H1 (cell line): Measurements from ENCODE around the gene ANXA2. TPM values are rescaled to one million over a fixed set of nuclear protein-coding genes. Genes with fewer than 3 reads are reported as not detected.

ENCODE experiments used
- NANOG ChIP-seq: IDR thresholded peaks from 2 replicates; pipeline ENCODE4 v1.6.1; 2011; ENCODE audit warnings: low read length, low read depth, mild to moderate bottlenecking, inconsistent platforms; ENCODE audit not compliant: insufficient read depth, poor library complexity, severe bottlenecking
- NRF1 ChIP-seq: IDR thresholded peaks from 2 replicates; pipeline ENCODE4 v1.6.1; 2011; ENCODE audit warnings: mild to moderate bottlenecking, low read depth, low read length, improper control_type of control experiment
- TBP ChIP-seq: IDR thresholded peaks from 2 replicates; pipeline ENCODE4 v1.6.1; 2011; ENCODE audit warnings: low read depth, low read length, improper control_type of control experiment
- polyA plus RNA-seq, 7 experiments: library from polyadenylated mRNA; depleted of rRNA in 3 of 7; stranded (reverse) in 5 of 7; unstranded in 2 of 7; fragments of >200 nt in 5 of 7; fragments of 200-250 nt in 2 of 7; gene quantifications; 1 replicate in 5 of 7; 2 replicates in 1 of 7; 4 replicates in 1 of 7; pipeline versions ENCODE4 v1.2.1 to v1.2.3, GENCODE V29; 2011 to 2013; ENCODE audit warnings: missing spikeins in 2 of 7, mixed read lengths in 2 of 7
- total RNA-seq: library from RNA; stranded (reverse); fragmentation: NEBNext Ultra II Directional; extraction: Animal tissue kit (Norgen Biotek cat#: 25700); gene quantifications from 2 replicates; pipeline ENCODE4 v1.2.1, GENCODE V29; 2021
- TF ChIP-seq, protein P1 (sequence below): fragments of 300-600 bp; sonication (generic); IDR thresholded peaks from 2 replicates; pipeline ENCODE4 v1.7.1; 2012; ENCODE audit warnings: low read length, moderate library complexity, mild to moderate bottlenecking, inconsistent platforms; ENCODE audit not compliant: insufficient replicate concordance

The ANXA2 gene
- total and polyA plus RNA-seq, 2 of the 8 experiments (the other 6 are each of a cell fraction or from before 2014, with no cell fraction given), result 178 to 217 TPM

GRCh38 chr15:60391722-60392315 is 6.0 kb downstream of the ANXA2 start (continued):
- TF ChIP-seq, protein P1, sequence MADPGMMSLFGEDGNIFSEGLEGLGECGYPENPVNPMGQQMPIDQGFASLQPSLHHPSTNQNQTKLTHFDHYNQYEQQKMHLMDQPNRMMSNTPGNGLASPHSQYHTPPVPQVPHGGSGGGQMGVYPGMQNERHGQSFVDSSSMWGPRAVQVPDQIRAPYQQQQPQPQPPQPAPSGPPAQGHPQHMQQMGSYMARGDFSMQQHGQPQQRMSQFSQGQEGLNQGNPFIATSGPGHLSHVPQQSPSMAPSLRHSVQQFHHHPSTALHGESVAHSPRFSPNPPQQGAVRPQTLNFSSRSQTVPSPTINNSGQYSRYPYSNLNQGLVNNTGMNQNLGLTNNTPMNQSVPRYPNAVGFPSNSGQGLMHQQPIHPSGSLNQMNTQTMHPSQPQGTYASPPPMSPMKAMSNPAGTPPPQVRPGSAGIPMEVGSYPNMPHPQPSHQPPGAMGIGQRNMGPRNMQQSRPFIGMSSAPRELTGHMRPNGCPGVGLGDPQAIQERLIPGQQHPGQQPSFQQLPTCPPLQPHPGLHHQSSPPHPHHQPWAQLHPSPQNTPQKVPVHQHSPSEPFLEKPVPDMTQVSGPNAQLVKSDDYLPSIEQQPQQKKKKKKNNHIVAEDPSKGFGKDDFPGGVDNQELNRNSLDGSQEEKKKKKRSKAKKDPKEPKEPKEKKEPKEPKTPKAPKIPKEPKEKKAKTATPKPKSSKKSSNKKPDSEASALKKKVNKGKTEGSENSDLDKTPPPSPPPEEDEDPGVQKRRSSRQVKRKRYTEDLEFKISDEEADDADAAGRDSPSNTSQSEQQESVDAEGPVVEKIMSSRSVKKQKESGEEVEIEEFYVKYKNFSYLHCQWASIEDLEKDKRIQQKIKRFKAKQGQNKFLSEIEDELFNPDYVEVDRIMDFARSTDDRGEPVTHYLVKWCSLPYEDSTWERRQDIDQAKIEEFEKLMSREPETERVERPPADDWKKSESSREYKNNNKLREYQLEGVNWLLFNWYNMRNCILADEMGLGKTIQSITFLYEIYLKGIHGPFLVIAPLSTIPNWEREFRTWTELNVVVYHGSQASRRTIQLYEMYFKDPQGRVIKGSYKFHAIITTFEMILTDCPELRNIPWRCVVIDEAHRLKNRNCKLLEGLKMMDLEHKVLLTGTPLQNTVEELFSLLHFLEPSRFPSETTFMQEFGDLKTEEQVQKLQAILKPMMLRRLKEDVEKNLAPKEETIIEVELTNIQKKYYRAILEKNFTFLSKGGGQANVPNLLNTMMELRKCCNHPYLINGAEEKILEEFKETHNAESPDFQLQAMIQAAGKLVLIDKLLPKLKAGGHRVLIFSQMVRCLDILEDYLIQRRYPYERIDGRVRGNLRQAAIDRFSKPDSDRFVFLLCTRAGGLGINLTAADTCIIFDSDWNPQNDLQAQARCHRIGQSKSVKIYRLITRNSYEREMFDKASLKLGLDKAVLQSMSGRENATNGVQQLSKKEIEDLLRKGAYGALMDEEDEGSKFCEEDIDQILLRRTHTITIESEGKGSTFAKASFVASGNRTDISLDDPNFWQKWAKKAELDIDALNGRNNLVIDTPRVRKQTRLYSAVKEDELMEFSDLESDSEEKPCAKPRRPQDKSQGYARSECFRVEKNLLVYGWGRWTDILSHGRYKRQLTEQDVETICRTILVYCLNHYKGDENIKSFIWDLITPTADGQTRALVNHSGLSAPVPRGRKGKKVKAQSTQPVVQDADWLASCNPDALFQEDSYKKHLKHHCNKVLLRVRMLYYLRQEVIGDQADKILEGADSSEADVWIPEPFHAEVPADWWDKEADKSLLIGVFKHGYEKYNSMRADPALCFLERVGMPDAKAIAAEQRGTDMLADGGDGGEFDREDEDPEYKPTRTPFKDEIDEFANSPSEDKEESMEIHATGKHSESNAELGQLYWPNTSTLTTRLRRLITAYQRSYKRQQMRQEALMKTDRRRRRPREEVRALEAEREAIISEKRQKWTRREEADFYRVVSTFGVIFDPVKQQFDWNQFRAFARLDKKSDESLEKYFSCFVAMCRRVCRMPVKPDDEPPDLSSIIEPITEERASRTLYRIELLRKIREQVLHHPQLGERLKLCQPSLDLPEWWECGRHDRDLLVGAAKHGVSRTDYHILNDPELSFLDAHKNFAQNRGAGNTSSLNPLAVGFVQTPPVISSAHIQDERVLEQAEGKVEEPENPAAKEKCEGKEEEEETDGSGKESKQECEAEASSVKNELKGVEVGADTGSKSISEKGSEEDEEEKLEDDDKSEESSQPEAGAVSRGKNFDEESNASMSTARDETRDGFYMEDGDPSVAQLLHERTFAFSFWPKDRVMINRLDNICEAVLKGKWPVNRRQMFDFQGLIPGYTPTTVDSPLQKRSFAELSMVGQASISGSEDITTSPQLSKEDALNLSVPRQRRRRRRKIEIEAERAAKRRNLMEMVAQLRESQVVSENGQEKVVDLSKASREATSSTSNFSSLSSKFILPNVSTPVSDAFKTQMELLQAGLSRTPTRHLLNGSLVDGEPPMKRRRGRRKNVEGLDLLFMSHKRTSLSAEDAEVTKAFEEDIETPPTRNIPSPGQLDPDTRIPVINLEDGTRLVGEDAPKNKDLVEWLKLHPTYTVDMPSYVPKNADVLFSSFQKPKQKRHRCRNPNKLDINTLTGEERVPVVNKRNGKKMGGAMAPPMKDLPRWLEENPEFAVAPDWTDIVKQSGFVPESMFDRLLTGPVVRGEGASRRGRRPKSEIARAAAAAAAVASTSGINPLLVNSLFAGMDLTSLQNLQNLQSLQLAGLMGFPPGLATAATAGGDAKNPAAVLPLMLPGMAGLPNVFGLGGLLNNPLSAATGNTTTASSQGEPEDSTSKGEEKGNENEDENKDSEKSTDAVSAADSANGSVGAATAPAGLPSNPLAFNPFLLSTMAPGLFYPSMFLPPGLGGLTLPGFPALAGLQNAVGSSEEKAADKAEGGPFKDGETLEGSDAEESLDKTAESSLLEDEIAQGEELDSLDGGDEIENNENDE, result no peak
- no peak for TF ChIP-seq NRF1
- no peak for TF ChIP-seq NANOG
- no peak for TF ChIP-seq TBP
